Measurements from ENCODE around the gene CRACR2A.

DNA sequence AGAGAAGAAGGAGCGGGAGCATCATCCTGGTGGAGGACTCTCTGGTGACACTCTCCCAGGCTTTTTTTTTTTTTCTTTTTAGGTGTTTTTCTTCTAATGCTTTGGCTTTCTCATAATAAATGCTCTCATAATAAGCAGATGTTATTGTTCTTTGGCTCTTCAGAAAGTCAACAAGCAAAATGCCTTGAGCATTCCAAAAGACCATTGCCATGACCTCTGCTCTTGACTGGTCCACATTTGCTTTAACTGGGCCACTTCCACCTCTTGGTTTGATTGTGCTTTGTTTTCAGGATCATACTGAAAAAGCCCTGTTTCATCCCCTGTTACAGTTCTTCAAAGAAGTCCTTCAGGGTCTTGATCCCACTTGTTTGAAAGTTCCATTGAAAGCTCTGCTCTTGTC lies 36.9 kb downstream of the CRACR2A start:
- TF ChIP-seq SPI1 (IDR thresholded peaks at IDR 0.05; ENCODE audit: low read depth, low read length) (no peak), POLR2A (IDR thresholded peaks at IDR 0.05; ENCODE audit: low read depth, low read length) (no peak), POLR2AphosphoS5 (IDR thresholded peaks at IDR 0.05; ENCODE audit: low read depth, low read length) (no peak), TAF1 (IDR thresholded peaks at IDR 0.05; ENCODE audit: low read depth, low read length) (no peak), POU2F2 (IDR thresholded peaks at IDR 0.05; ENCODE audit: low read depth, low read length) (no peak), PAX5 (IDR thresholded peaks at IDR 0.05; ENCODE audit: insufficient read depth, low read length, severe bottlenecking) (no peak)
